Activated naive CD4-positive, alpha-beta T cell treated with anti-CD3 and anti-CD28 coated beads for 36 hours (primary cell): ENCODE data around the gene KCNK15. TPM values are rescaled to one million over a fixed set of nuclear protein-coding genes. Genes with fewer than 3 reads are reported as not detected.
A peak's percentile ranks its signal among the peaks of the same experiment; 100 is the strongest.

Experiments used
- CTCF ChIA-PET: fragments of 350-600 bp; sonication (Branson Sonifier 250); formaldehyde crosslinking; loops from one replicate; lab custom pipeline; 2021; ENCODE audit warnings: antibody characterized with exemption; lab: Charles Lee
- DNase-seq: peaks from one replicate; pipeline ENCODE4 v3.0.0-alpha.2; 2020
- H3K27ac Mint-ChIP-seq: one replicate; pipeline ENCODE4 v1.8.0; 2021; ENCODE audit warnings: mild to moderate bottlenecking, mixed read lengths
- H3K27me3 Mint-ChIP-seq: one replicate; pipeline ENCODE4 v1.8.0; 2021; ENCODE audit warnings: low read depth, mixed read lengths
- H3K36me3 Mint-ChIP-seq: one replicate; pipeline ENCODE4 v1.8.0; 2021; ENCODE audit warnings: low read depth, mixed read lengths
- H3K4me1 Mint-ChIP-seq: one replicate; pipeline ENCODE4 v1.8.0; 2021; ENCODE audit warnings: low read depth, mixed read lengths
- H3K4me3 Mint-ChIP-seq: one replicate; pipeline ENCODE4 v1.8.0; 2021; ENCODE audit warnings: mild to moderate bottlenecking, moderate library complexity, mixed read lengths
- H3K9me3 Mint-ChIP-seq: one replicate; pipeline ENCODE4 v1.8.0; 2021; ENCODE audit warnings: mixed read lengths
- intact Hi-C: fragments of 100-400 bp; cut with micrococcal nuclease; formaldehyde crosslinking; loops from one replicate; pipeline ENCODE4 v1.15.1; 2023
- total RNA-seq, 2 experiments: library from RNA; stranded (reverse); gene quantifications; one replicate each; pipeline ENCODE4 v1.2.3, GENCODE V29; 2021

KCNK15 gene
- total RNA-seq, 2 experiments from 2014 or later: 0.96 to 1.0 TPM

GRCh38 chr20:44787299-44787698, 41.6 kb downstream of the KCNK15 start:
- no peak for DNase-seq
- H3K27ac Mint-ChIP-seq: no peak overlapping the region
- H3K4me3 Mint-ChIP-seq: no peak overlapping the region
- H3K36me3 Mint-ChIP-seq: no peaks in the 10 kb centered on the region
- H3K27me3 Mint-ChIP-seq: peaks cover 4% of the 10 kb centered on the region
- no peaks in the 10 kb centered on the region for H3K4me1 Mint-ChIP-seq
- no peaks in the 10 kb centered on the region for H3K9me3 Mint-ChIP-seq
- intact Hi-C loops: no loop called here
- CTCF ChIA-PET: no interaction called here

DNA sequence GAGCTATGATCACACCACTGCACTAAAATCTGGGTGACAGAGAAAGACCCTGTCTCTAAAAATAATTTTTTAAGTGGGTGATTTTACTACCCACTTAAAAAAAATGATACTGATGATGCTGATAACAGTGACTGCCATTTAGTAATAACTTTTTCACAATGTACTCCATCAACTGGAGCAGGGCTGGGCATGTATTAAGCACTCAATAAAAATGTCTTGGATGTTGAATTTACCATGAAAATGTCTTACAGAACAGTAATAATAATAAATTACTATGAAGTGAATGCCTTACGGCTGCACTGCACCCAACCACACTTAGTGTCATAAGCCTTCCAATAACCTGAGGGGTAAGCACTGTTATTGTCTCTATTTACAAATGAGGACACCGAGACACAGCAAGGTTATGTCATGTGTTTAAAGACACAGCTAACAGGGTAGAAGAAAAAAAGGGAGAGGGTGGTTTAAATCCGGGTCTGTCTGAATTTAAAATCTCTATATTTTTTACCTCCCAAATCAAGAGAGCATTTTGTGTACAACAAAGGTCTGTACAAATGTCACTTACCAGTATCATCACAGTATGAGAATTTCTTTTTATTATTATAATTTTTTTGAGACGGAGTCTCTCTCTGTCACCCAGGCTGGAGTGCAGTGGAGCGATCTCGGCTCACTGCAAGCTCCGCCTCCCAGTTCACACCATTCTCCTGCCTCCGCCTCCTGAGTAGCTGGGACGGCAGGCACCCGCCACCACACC, 43.2 kb downstream of the KCNK15 start:
- Mint-ChIP-seq H3K4me1 (no peaks in the 10 kb centered on the region), H3K4me3 (no peak overlapping the region), H3K9me3 (no peaks in the 10 kb centered on the region), H3K36me3 (no peaks in the 10 kb centered on the region), H3K27ac (no peak overlapping the region), H3K27me3 (peaks cover 2% of the 10 kb centered on the region)
- CTCF ChIA-PET: interaction anchor here (1.1 kb wide), 1 partner anchor 9 kb away, joined by 4 read pairs; no protein-coding TSS in a partner anchor
- DNase-seq: no peak
- intact Hi-C loops: no loop called here

DNA sequence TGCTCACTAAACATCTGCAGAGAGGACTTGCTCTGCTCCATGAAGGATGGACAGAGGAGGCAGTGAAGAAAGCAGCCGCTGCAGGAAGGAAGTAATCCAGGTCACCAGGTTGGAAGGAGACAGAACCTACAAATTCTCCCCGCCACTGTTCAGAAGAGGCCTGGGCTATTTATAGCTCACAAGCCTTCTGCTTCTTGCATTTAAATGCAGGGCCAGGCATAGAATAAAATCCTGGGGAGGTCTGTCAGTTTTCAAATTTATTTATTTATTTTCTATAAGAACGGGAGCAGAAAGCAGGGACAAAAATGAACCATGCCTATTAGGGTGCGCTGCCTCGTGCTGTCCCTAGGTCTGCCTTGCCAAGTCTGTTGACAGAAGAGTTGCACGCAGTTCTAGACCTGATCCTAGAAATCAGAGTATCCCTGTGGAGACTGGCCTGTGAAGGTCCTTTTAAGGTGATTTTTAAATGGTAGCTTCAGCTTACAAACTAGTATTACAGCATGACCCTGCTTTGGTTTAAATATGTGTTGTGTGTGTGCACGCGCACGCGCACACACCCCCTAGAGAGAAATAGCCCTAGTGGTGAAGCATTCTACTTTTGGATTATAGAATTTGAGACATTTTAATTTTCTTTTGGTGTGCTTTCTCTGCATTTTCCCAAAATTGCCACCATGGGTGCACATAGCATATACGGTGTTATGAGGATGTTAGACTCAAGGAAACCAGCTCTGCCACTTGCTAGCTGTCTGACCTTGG, 45.2 kb downstream of the KCNK15 start:
- CTCF ChIA-PET: interaction anchor here (1.0 kb wide), 1 partner anchor 44 kb away, joined by 4 read pairs; no protein-coding TSS in a partner anchor
- intact Hi-C loops: no loop called here
- no peaks in the 10 kb centered on the region for H3K4me1 Mint-ChIP-seq
- H3K27ac Mint-ChIP-seq: no peak overlapping the region
- no peak for DNase-seq
- peaks cover 2% of the 10 kb centered on the region for H3K27me3 Mint-ChIP-seq
- no peaks in the 10 kb centered on the region for H3K9me3 Mint-ChIP-seq
- H3K4me3 Mint-ChIP-seq: no peak overlapping the region
- H3K36me3 Mint-ChIP-seq: no peaks in the 10 kb centered on the region

- no peaks in the 10 kb centered on the region for H3K4me1 Mint-ChIP-seq
- CTCF ChIA-PET: interaction anchor here (0.7 kb wide), 1 partner anchor 74 kb away, joined by 3 read pairs; no protein-coding TSS in a partner anchor
- H3K27ac Mint-ChIP-seq: no peak overlapping the region
- no peak overlapping the region for H3K4me3 Mint-ChIP-seq
- DNase-seq: no peak
- no peaks in the 10 kb centered on the region for H3K9me3 Mint-ChIP-seq
- no peaks in the 10 kb centered on the region for H3K27me3 Mint-ChIP-seq
- no peaks in the 10 kb centered on the region for H3K36me3 Mint-ChIP-seq
- intact Hi-C loops: no loop called here
Observed at GRCh38 chr20:44792796-44793195, 47.1 kb downstream of the KCNK15 start.

GRCh38 chr20:44795836-44796235, 50.2 kb downstream of the KCNK15 start:
- CTCF ChIA-PET: interaction anchor here (0.6 kb wide), 1 partner anchor 647 kb away, joined by 3 read pairs; no protein-coding TSS in a partner anchor
- no peaks in the 10 kb centered on the region for H3K36me3 Mint-ChIP-seq
- intact Hi-C loops: no loop called here
- no peak for DNase-seq
- H3K27me3 Mint-ChIP-seq: no peaks in the 10 kb centered on the region
- no peaks in the 10 kb centered on the region for H3K9me3 Mint-ChIP-seq
- H3K4me3 Mint-ChIP-seq: no peak overlapping the region
- H3K4me1 Mint-ChIP-seq: no peaks in the 10 kb centered on the region
- H3K27ac Mint-ChIP-seq: no peak overlapping the region

DNA sequence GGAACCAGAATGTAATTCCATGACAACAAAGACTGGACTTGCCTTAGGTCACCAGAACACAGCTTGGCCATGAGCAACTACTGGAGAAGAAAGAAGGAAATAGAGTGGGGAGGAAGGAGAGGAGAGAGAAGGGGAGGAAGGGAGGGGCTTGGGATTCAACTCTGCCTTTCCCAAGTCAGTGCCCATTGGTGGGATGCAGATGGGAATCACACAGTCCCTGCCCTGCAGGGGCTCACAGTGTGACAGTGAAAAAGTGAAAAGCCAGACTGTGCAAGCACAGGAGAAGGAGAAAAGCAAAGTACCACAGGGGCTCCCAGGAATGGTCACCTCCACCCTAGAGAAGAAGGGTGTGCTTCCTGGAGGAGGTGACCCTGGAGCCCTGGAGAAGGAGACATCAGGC, 50.6 kb downstream of the KCNK15 start:
- intact Hi-C loops: no loop called here
- H3K36me3 Mint-ChIP-seq: no peaks in the 10 kb centered on the region
- no peak for DNase-seq
- H3K9me3 Mint-ChIP-seq: no peaks in the 10 kb centered on the region
- no peaks in the 10 kb centered on the region for H3K27me3 Mint-ChIP-seq
- H3K4me3 Mint-ChIP-seq: no peak overlapping the region
- no peaks in the 10 kb centered on the region for H3K4me1 Mint-ChIP-seq
- CTCF ChIA-PET: interaction anchor here (0.6 kb wide), 1 partner anchor 647 kb away, joined by 3 read pairs; no protein-coding TSS in a partner anchor
- H3K27ac Mint-ChIP-seq: no peak overlapping the region

DNA sequence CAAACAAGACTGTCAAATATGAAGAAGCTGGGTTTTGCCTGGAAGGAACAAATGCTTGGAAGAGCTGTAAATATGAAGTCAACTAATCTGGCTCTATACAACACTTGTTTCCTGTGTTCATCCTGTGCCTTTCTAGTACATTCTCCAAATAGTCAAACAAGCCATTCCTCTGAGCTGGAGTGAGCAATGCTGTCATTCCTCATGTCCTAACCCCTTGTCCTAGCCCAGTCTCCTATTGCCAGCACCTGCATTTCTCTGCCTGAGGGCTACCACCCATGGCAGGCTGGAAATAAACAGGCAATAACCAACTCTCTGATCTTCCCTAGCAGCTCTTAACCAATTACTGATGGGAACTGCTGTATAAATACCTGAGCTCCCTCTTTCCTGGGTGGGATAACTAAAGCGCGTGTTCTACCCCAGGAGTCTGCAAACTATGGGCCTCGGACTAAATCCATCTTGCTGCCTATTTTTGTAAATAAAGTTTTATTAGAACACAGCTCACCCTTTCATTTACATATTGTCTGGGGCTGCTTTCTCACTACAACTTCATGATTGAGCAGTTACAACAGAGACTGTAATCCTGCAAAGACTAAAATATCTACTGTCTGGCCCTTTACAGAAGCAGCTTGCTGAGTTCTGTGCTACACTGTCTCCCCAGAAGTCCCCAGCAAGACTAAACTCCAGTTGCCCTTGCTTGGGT, 51.2 kb downstream of the KCNK15 start:
- Mint-ChIP-seq H3K27ac (no peak overlapping the region), H3K4me1 (no peaks in the 10 kb centered on the region), H3K27me3 (no peaks in the 10 kb centered on the region), H3K36me3 (no peaks in the 10 kb centered on the region), H3K9me3 (no peaks in the 10 kb centered on the region), H3K4me3 (no peak overlapping the region)
- DNase-seq: no peak
- CTCF ChIA-PET: interaction anchor here (1.0 kb wide), 1 partner anchor 12 kb away, joined by 5 read pairs; no protein-coding TSS in a partner anchor
- intact Hi-C loops: no loop called here

DNA sequence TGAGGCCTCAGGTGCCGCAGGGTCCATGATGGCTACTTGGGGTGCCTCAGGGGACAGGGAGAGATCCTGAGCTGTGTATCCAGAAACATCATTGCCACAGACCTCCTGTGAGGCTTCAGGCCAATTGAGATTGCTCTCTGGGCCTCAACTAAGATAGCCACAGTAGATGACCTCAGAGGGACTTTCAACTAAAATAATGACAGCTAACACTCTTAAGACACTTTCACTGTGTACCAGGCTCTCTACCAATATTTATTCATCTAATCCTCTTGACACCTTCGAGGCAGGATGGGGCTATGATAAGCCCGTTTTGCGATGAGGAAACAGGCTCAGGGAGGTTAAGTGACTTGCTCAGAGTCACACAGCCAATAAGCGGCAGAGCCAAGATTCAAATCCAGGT, 54.0 kb downstream of the KCNK15 start:
- Mint-ChIP-seq H3K27me3 (peaks cover 3% of the 10 kb centered on the region), H3K4me3 (no peak overlapping the region), H3K27ac (no peak overlapping the region), H3K9me3 (no peaks in the 10 kb centered on the region), H3K36me3 (no peaks in the 10 kb centered on the region), H3K4me1 (no peaks in the 10 kb centered on the region)
- DNase-seq: no peak
- intact Hi-C loops: loop anchor here (1.0 kb wide), 1 partner anchor 68 kb away; no protein-coding TSS in a partner anchor
- CTCF ChIA-PET: interaction anchor here (1.1 to 1.2 kb wide), 4 partner anchors 9 to 279 kb away, joined by 4 to 7 read pairs (median 4); no protein-coding TSS in a partner anchor

DNA sequence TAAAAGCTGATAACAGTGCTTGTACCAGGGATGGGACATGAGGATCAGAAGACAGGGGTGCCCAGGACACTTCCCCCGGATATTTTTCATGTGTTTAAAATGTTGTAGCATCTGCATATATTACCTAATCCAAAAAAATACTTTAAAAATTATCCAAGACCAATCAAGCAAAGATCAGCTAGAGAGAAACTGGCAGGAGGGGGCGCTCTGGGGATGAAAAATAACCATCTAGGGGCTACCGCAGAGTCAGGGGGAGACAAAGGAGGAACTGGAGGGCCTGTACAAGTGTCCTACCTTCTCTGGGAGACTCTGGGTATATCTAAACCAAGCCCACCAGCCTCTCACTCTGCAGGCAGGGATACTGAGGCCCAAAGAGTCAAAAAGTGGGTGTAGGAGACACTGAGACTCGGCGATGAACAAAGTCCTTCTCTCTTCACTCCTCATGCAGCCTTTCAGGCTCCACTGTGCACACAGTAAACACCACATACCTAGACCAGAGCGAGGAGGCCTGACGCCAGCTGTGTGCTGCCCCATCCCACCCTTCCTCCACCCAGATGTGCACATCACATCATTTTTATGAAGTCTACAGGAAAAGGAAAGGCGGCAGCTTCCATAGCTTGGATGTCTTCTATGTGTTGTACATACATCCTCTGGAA, 54.9 kb downstream of the KCNK15 start:
- peak; percentile 16 for DNase-seq
- H3K36me3 Mint-ChIP-seq: no peaks in the 10 kb centered on the region
- no peak overlapping the region for H3K27ac Mint-ChIP-seq
- no peaks in the 10 kb centered on the region for H3K9me3 Mint-ChIP-seq
- CTCF ChIA-PET: interaction anchor here (1.1 to 1.9 kb wide), 4 partner anchors 8 to 278 kb away, joined by 4 to 7 read pairs (median 5); no protein-coding TSS in a partner anchor
- intact Hi-C loops: loop anchor here (1.0 kb wide), 1 partner anchor 67 kb away; no protein-coding TSS in a partner anchor
- no peaks in the 10 kb centered on the region for H3K4me1 Mint-ChIP-seq
- no peak overlapping the region for H3K4me3 Mint-ChIP-seq
- peaks cover 3% of the 10 kb centered on the region for H3K27me3 Mint-ChIP-seq
